OCI-LY3 (cell line): ENCODE data around the gene CHKA.

ENCODE experiments used
- CTCF ChIP-seq: fragments of 200-600, 300-600 bp; sonication (generic); IDR thresholded peaks from 2 replicates; pipeline ENCODE4 v1.5.1; 2014; ENCODE audit warnings: antibody characterized with exemption, low read length, low read depth
- EZH2phosphoT487 ChIP-seq: fragments of 200-600 bp; shearing (Covaris generic); IDR thresholded peaks from 2 replicates; pipeline ENCODE4 v1.6.1; 2018; ENCODE audit warnings: antibody characterized with exemption, mixed run types, low read depth

GRCh38 chr11:68027667-68028066 is 93.5 kb downstream of the CHKA start:
- TF ChIP-seq CTCF (no peak), EZH2phosphoT487 (no peak)
